GM12878 (cell line): Measurements from ENCODE around the gene COL5A1. TPM values are rescaled to one million over a fixed set of nuclear protein-coding genes. Genes with fewer than 3 reads are reported as not detected.

Experiments
- ATAC-seq: fragments of 200-7000 bp; cut with Tn5 transposase; 3 replicates; pipeline ENCODE4 v1.9.1; 2020; ENCODE audit warnings: mild to moderate bottlenecking, moderate library complexity
- BruUV-seq: library from RNA; stranded (reverse); fragments of 400-500 nt; replicated peaks from 2 replicates; lab custom pipeline; 2021; lab: Mats Ljungman, UMichigan
- CTCF ChIA-PET: fragments of 300-600 bp; sonication (Branson Sonifier 250); formaldehyde crosslinking; extraction: SDS; loops from one replicate; lab custom pipeline; 2021; ENCODE audit warnings: inconsistent platforms; lab: Yijun Ruan, JAX
- POLR2A ChIA-PET: fragments of 350-600 bp; formaldehyde crosslinking; extraction: SDS; loops from one replicate; lab custom pipeline; 2021; ENCODE audit warnings: inconsistent platforms; lab: Charles Lee
- RAD21 ChIA-PET: fragments of 300-600 bp; sonication (Branson Sonifier 250); formaldehyde crosslinking; loops from one replicate; lab custom pipeline; 2023; ENCODE audit warnings: antibody characterized with exemption; ENCODE audit not compliant: unreplicated experiment; lab: Charles Lee
- SMC1A ChIA-PET: fragments of 300-600 bp; sonication (Branson Sonifier 250); formaldehyde crosslinking; loops from one replicate; lab custom pipeline; 2023; ENCODE audit not compliant: unreplicated experiment, uncharacterized antibody; lab: Charles Lee
- DNase-seq: peaks from one replicate; pipeline ENCODE4 v3.0.0-alpha.2; 2011; ENCODE audit warnings: low read depth, low spot score
- FAIRE-seq: peaks from 3 replicates; lab custom pipeline; 2011; peaks lifted over from hg19 to GRCh38; lab: Jason Lieb, UNC
- H2AFZ ChIP-seq: 2 replicates; pipeline ENCODE4 v1.6.0; 2011; ENCODE audit warnings: low read depth, low read length, control low read depth; ENCODE audit not compliant: control insufficient read depth
- H3K27ac ChIP-seq: 2 replicates; pipeline ENCODE4 v1.5.1; 2011; ENCODE audit warnings: control low read depth; ENCODE audit not compliant: control insufficient read depth, insufficient read depth
- H3K27me3 ChIP-seq, 2 experiments: replicated peaks in 1 of 2; 2 replicates each; pipeline versions ENCODE4 v1.6.0 to v1.6.1; 2011; ENCODE audit warnings: low read length in 1 of 2; ENCODE audit not compliant: control insufficient read depth in 2 of 2, insufficient read depth in 2 of 2
- H3K36me3 ChIP-seq, 2 experiments: 2 replicates each; pipeline ENCODE4 v1.5.1; 2011; ENCODE audit warnings: low read length in 1 of 2; ENCODE audit not compliant: control insufficient read depth in 2 of 2, insufficient read depth in 2 of 2
- H3K4me1 ChIP-seq: 2 replicates; pipeline ENCODE4 v1.6.1; 2011; ENCODE audit warnings: mild to moderate bottlenecking, low read length, moderate library complexity, mixed read lengths; ENCODE audit not compliant: control insufficient read depth, insufficient read depth
- H3K4me2 ChIP-seq: 2 replicates; pipeline ENCODE4 v1.6.0; 2011; ENCODE audit warnings: control low read depth; ENCODE audit not compliant: control insufficient read depth, insufficient read depth
- H3K4me3 ChIP-seq: fragments of 200-600 bp; sonication (generic); 2 replicates; pipeline ENCODE4 v1.5.1; 2016
- H3K79me2 ChIP-seq: 2 replicates; pipeline ENCODE4 v1.6.0; 2011; ENCODE audit warnings: low read length; ENCODE audit not compliant: control insufficient read depth, insufficient read depth
- H3K9ac ChIP-seq: 2 replicates; pipeline ENCODE4 v1.8.0; 2011; ENCODE audit warnings: low read length, control low read depth, mixed read lengths; ENCODE audit not compliant: control insufficient read depth, insufficient read depth
- H3K9me3 ChIP-seq: replicated peaks from 3 replicates; pipeline ENCODE4 v1.5.1; 2011; ENCODE audit warnings: mild to moderate bottlenecking, low read length; ENCODE audit not compliant: control insufficient read depth, insufficient read depth
- H4K20me1 ChIP-seq: 2 replicates; pipeline ENCODE4 v1.6.0; 2011; ENCODE audit not compliant: control insufficient read depth, insufficient read depth
- E4F1 ChIP-seq: fragments of 450-650 bp; IDR thresholded peaks from 2 replicates; pipeline ENCODE4 v1.6.1; 2018; ENCODE audit warnings: borderline replicate concordance, mild to moderate bottlenecking; ENCODE audit not compliant: partially characterized antibody
- MEF2A ChIP-seq: IDR thresholded peaks from 2 replicates; pipeline ENCODE4 v1.6.1; 2011; ENCODE audit warnings: low read depth, mild to moderate bottlenecking, low read length, moderate library complexity; ENCODE audit not compliant: insufficient read depth
- POLR2AphosphoS2 ChIP-seq: IDR thresholded peaks from 2 replicates; pipeline ENCODE4 v1.6.1; 2011; ENCODE audit warnings: low read depth, mild to moderate bottlenecking, low read length, improper control_type of control experiment, moderate library complexity
- POLR2AphosphoS5 ChIP-seq: IDR thresholded peaks from 2 replicates; pipeline ENCODE4 v1.6.1; 2011; ENCODE audit warnings: mild to moderate bottlenecking, low read length, inconsistent platforms
- SMAD5 ChIP-seq: IDR thresholded peaks from 2 replicates; pipeline ENCODE4 v1.6.1; 2016; ENCODE audit warnings: antibody characterized with exemption, low read depth
- TAF1 ChIP-seq: IDR thresholded peaks from 2 replicates; pipeline ENCODE4 v1.6.1; 2011; ENCODE audit warnings: mild to moderate bottlenecking, low read depth, low read length, borderline replicate concordance
- TARDBP ChIP-seq: IDR thresholded peaks from 2 replicates; pipeline ENCODE4 v1.6.1; 2016; ENCODE audit warnings: borderline replicate concordance
- ZNF384 ChIP-seq: IDR thresholded peaks from 2 replicates; pipeline ENCODE4 v1.6.1; 2012; ENCODE audit warnings: low read depth, mild to moderate bottlenecking, low read length, improper control_type of control experiment, borderline replicate concordance
- WGBS: methylation state at CpG from one replicate; pipeline ENCODE4 v1.1.6; 2016; ENCODE audit warnings: low lambda C conversion rate; ENCODE audit not compliant: insufficient replicate concordance, insufficient coverage; ENCODE audit errors: missing lambda C conversion rate; 5-methylcytosine and 5-hydroxymethylcytosine counted together
- in situ Hi-C: fragments of 300-500 bp; cut with MboI; formaldehyde crosslinking; loops from 9 replicates; pipeline ENCODE4 v1.14.3; 2018; ENCODE audit warnings: mixed read lengths
- intact Hi-C: fragments of 100-400 bp; cut with micrococcal nuclease; formaldehyde crosslinking; loops from one replicate; pipeline ENCODE4 v1.14.2; 2022; ENCODE audit not compliant: unreplicated experiment
- polyA plus RNA-seq, 11 experiments: library from polyadenylated mRNA; depleted of rRNA in 4 of 11; unstranded in 6 of 11; stranded (reverse) in 5 of 11; fragments of >200 nt; fragmentation: Nextera tagmentation in 4 of 11; fragmentation: Illumina TruSeq in 1 of 11; extraction: Ambion mirVana in 4 of 11; extraction: Trizol in 1 of 11; gene quantifications; 1 replicate in 1 of 11; 2 replicates in 10 of 11; pipeline versions ENCODE4 v1.2.1 to v1.2.3, GENCODE V29; 2011 to 2016; ENCODE audit warnings: inconsistent platforms in 2 of 11, missing spikeins in 2 of 11, low read depth in 1 of 11
- total RNA-seq, 4 experiments: library from RNA; depleted of rRNA in 3 of 4; stranded (reverse); fragments of >200 nt in 3 of 4; fragmentation: Illumina TruSeq in 1 of 4; extraction: Trizol in 1 of 4; gene quantifications; 2 replicates each; pipeline versions ENCODE4 v1.2.1 to v1.2.3, GENCODE V29; 2013 to 2021

COL5A1 gene
- total and polyA plus RNA-seq, 10 of the 15 experiments (the other 5 are each of a cell fraction or from before 2014, with no cell fraction given), result under 0.01 to 0.15 (median 0.13) TPM; not detected in 4

- no peak for TF ChIP-seq POLR2AphosphoS2
- TF ChIP-seq TAF1, result no peak
- TF ChIP-seq POLR2AphosphoS5, result no peak
- no peak for TF ChIP-seq E4F1
- TF ChIP-seq MEF2A, result no peak
- no peak for TF ChIP-seq TARDBP
- TF ChIP-seq, all 136 proteins: peak for 0
These were observed 209.0 kb downstream of the COL5A1 start (continued) for GRCh38 chr9:134850611-134851010.

GRCh38 chr9:134851020-134851419 lies 209.4 kb downstream of the COL5A1 start:
- TF ChIP-seq ZNF384, result no peak
- no peak for TF ChIP-seq SMAD5
- no peaks in the 10 kb centered on the region for H3K79me2 ChIP-seq
- DNase-seq, result no peak
- H3K36me3 ChIP-seq, result no peaks in the 10 kb centered on the region
- no peaks in the 10 kb centered on the region for H3K27me3 ChIP-seq
- H2AFZ ChIP-seq, result no peak overlapping the region
- SMC1A ChIA-PET, result no interaction called here
- no TSS peak for BruUV-seq
- intact Hi-C loops, result no loop called here
- no peak for ATAC-seq
- POLR2A ChIA-PET, result no interaction called here
- H3K9me3 ChIP-seq, result peaks cover 10% of the 10 kb centered on the region; the same call in 2 of the 3 replicates
- in situ Hi-C loops, result no loop called here
- RAD21 ChIA-PET, result no interaction called here
- H3K4me3 ChIP-seq, result no peak overlapping the region
- CTCF ChIA-PET, result no interaction called here
- no peaks in the 10 kb centered on the region for H4K20me1 ChIP-seq
- no peak overlapping the region for H3K27ac ChIP-seq
- 57% methylated on average over 12 of the region's 12 CpGs for WGBS
- H3K4me2 ChIP-seq, result no peak overlapping the region
- H3K4me1 ChIP-seq, result 0 out of 2 replicates have a peak, but pooled peaks cover 3% of the 10 kb centered on the region
- H3K9ac ChIP-seq, result no peak overlapping the region
- FAIRE-seq, result no peak
